ENCODE results near the gene FCRL3. TPM values are rescaled to one million over a fixed set of nuclear protein-coding genes. Genes with fewer than 3 reads are reported as not detected.

Gene FCRL3
- total RNA-seq, 1 experiment from 2014 or later = not detected

DNA sequence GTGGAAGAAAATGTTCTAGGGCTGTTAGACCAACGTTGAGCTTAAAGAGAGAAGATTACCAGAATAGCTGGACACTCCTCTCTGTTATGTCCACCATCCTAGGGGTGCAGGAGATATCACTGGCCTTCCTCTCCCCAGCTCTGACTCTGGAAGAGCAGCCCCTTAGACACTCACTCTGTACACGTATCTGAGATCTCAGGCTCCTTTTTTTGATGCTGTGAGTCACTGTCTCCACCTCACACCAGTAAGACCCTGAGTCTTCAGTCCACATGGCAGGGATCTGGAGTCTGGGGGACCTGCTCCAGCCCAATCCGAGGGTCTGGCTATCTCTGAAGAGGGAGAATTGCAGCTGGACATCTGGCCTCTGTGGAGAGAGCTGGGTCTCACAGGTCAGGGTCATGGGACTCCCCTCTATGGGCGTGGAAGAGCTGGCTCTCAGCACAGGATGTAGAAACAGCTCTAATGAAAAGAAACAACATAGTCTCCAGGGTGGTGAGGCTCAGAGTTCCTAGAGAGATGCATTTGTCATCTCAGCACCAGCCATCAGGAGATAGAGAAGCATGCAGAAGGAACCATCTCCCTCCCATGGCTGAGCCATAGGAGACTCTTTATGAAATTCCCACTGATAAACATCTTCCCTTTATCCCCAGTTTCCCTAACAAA lies 3.5 kb downstream of the FCRL3 start:
- no peak for DNase-seq (ENCODE audit: low read depth, low spot score)
- no peak for ATAC-seq
- in situ Hi-C loops (cut with HindIII; ENCODE audit: low pct_unique_long_range_greater_than_20kb, low sequenced_read_pairs) (no loop called here), intact Hi-C loops (cut with micrococcal nuclease; ENCODE audit: unreplicated experiment) (no loop called here)
- H3K36me3 ChIP-seq (ENCODE audit: control insufficient read depth, insufficient read depth, low read length) = no peaks in the 10 kb centered on the region
- no TSS peak for BruUV-seq (replicated peaks)
- H3K4me3 ChIP-seq (ENCODE audit: low read depth in 2 of 2, low read length in 2 of 2) = no peak overlapping the region
- TF ChIP-seq, protein P1, sequence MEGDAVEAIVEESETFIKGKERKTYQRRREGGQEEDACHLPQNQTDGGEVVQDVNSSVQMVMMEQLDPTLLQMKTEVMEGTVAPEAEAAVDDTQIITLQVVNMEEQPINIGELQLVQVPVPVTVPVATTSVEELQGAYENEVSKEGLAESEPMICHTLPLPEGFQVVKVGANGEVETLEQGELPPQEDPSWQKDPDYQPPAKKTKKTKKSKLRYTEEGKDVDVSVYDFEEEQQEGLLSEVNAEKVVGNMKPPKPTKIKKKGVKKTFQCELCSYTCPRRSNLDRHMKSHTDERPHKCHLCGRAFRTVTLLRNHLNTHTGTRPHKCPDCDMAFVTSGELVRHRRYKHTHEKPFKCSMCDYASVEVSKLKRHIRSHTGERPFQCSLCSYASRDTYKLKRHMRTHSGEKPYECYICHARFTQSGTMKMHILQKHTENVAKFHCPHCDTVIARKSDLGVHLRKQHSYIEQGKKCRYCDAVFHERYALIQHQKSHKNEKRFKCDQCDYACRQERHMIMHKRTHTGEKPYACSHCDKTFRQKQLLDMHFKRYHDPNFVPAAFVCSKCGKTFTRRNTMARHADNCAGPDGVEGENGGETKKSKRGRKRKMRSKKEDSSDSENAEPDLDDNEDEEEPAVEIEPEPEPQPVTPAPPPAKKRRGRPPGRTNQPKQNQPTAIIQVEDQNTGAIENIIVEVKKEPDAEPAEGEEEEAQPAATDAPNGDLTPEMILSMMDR (IDR thresholded peaks at IDR 0.05) = no peak
- TF ChIP-seq TCF7L2 (IDR thresholded peaks at IDR 0.05; ENCODE audit: low read depth, low read length) (no peak), POLR2AphosphoS5 (IDR thresholded peaks at IDR 0.05; ENCODE audit: low read depth, low read length) (no peak), SIN3A (IDR thresholded peaks at IDR 0.05; ENCODE audit: borderline replicate concordance, insufficient read depth, low read depth, low read length) (no peak)
- TF ChIP-seq, protein P2, sequence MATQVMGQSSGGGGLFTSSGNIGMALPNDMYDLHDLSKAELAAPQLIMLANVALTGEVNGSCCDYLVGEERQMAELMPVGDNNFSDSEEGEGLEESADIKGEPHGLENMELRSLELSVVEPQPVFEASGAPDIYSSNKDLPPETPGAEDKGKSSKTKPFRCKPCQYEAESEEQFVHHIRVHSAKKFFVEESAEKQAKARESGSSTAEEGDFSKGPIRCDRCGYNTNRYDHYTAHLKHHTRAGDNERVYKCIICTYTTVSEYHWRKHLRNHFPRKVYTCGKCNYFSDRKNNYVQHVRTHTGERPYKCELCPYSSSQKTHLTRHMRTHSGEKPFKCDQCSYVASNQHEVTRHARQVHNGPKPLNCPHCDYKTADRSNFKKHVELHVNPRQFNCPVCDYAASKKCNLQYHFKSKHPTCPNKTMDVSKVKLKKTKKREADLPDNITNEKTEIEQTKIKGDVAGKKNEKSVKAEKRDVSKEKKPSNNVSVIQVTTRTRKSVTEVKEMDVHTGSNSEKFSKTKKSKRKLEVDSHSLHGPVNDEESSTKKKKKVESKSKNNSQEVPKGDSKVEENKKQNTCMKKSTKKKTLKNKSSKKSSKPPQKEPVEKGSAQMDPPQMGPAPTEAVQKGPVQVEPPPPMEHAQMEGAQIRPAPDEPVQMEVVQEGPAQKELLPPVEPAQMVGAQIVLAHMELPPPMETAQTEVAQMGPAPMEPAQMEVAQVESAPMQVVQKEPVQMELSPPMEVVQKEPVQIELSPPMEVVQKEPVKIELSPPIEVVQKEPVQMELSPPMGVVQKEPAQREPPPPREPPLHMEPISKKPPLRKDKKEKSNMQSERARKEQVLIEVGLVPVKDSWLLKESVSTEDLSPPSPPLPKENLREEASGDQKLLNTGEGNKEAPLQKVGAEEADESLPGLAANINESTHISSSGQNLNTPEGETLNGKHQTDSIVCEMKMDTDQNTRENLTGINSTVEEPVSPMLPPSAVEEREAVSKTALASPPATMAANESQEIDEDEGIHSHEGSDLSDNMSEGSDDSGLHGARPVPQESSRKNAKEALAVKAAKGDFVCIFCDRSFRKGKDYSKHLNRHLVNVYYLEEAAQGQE (IDR thresholded peaks at IDR 0.05; ENCODE audit: insufficient read depth in 1 of 2, low read depth in 2 of 2, low read length in 1 of 2) = no peak
- H3K4me1 ChIP-seq (ENCODE audit: control insufficient read depth, insufficient read depth, low read length) = no peaks in the 10 kb centered on the region
- CTCF ChIA-PET = no interaction called here
- POLR2A ChIA-PET = no interaction called here
- no peaks in the 10 kb centered on the region for H3K9me3 ChIP-seq (ENCODE audit: control insufficient read depth, insufficient read depth, low read depth, low read length)
- H3K27ac ChIP-seq (ENCODE audit: low read length) = no peak overlapping the region
- H3K27me3 ChIP-seq (ENCODE audit: control insufficient read depth, insufficient read depth, low read length) = peaks cover 3% of the 10 kb centered on the region; the same call in 1 of the 2 replicates

DNA sequence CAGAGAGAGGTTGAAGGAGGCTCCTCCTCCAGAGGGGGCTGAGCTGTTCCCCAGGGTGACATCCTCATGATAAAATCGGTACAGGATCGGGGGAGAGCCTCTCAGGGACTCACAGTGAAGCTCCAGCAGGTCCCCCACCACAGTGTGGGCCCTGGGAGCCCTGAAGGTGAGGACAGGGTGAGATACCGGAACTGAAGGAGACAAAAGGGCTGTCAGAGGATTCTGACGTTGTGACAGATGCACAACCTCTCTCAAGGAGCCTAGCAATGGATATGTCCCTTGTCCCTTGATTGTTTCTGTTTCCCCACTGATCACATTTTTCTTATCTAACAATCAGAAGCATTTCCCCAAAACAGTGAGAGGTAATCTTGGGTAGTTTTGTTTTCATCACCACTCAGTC lies 5.2 kb downstream of the FCRL3 start:
- ATAC-seq = no peak
- H3K36me3 ChIP-seq (ENCODE audit: control insufficient read depth, insufficient read depth, low read length) = no peaks in the 10 kb centered on the region
- H3K4me1 ChIP-seq (ENCODE audit: control insufficient read depth, insufficient read depth, low read length) = no peaks in the 10 kb centered on the region
- in situ Hi-C loops (cut with HindIII; ENCODE audit: low pct_unique_long_range_greater_than_20kb, low sequenced_read_pairs) (no loop called here), intact Hi-C loops (cut with micrococcal nuclease; ENCODE audit: unreplicated experiment) (no loop called here)
- H3K4me3 ChIP-seq (ENCODE audit: low read depth in 2 of 2, low read length in 2 of 2) = no peak overlapping the region
- no peak overlapping the region for H3K27ac ChIP-seq (ENCODE audit: low read length)
- H3K27me3 ChIP-seq (ENCODE audit: control insufficient read depth, insufficient read depth, low read length) = peaks cover 3% of the 10 kb centered on the region; the same call in 1 of the 2 replicates
- POLR2A ChIA-PET = no interaction called here
- BruUV-seq (replicated peaks) = no TSS peak
- no peaks in the 10 kb centered on the region for H3K9me3 ChIP-seq (ENCODE audit: control insufficient read depth, insufficient read depth, low read depth, low read length)
- DNase-seq (ENCODE audit: low read depth, low spot score) = no peak
- CTCF ChIA-PET = no interaction called here
- TF ChIP-seq TCF7L2 (IDR thresholded peaks at IDR 0.05; ENCODE audit: low read depth, low read length) (no peak), POLR2AphosphoS5 (IDR thresholded peaks at IDR 0.05; ENCODE audit: low read depth, low read length) (no peak), SIN3A (IDR thresholded peaks at IDR 0.05; ENCODE audit: borderline replicate concordance, insufficient read depth, low read depth, low read length) (no peak)
- TF ChIP-seq, protein P1 (IDR thresholded peaks at IDR 0.05) = no peak
